IPS DF 19.7 (cell line): ENCODE data around the gene MED6.

ENCODE experiments used
- DNase-seq: peaks from one replicate; pipeline ENCODE4 v3.0.0-alpha.2; 2013; ENCODE audit warnings: low read depth, low spot score

The MED6 gene

GRCh38 chr14:70599345-70599744 lies 1.1 kb downstream of the MED6 start:
- DNase-seq, result no peak

DNA sequence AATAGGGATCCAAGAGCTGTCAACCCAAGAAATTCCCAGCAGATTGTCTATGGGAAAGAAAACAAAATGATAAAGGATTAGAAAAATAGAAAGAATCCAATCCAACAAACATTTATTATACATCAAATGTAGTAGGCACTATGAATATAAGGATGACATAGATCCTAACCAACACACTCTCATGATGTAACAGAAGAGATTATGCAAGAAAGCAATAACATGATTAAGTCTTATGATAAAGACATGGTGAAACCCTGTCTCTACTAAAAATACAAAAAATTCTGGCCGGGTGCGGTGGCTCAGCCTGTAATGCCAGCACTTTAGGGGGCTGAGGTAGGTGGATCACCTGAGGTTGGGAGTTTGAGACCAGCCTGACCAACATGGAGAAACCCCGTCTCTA lies 2.7 kb downstream of the MED6 start:
- no peak for DNase-seq

DNA sequence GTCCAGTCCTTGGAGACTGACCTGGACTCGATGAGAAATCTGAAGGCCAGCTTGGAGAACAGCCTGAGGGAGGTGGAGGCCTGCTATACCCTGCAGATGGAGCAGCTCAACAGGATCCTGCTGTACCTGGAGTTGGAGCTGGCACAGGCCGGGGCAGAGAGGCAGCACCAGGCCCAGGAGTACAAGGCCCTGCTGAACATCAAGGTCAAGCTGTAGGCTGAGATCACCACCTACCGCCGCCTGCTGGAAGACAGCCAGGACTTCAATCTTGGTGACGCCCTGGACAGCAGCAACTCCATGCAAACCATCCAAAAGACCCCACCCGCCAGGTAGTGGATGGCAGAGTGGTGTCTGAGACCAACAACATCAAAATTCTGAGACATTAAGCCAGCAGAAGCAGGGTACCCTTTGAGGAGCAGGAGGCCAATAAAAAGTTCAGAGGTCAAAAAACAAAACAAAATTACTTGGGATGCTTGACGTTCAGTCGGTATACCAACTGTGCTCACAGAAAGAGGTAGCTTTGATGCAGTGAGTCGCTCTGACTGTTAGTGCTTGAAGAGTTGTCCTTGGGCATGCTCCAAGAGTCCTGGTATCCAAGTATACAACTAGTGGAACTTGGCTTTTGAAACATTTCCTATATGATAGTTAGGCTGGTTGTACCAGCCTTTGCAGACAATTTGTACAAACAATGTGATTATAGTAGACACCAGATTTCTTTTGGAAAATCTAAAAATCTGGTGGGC lies 4.8 kb downstream of the MED6 start:
- no peak for DNase-seq

GRCh38 chr14:70594461-70594860 lies 6.0 kb downstream of the MED6 start:
- no peak for DNase-seq

- DNase-seq, result no peak
Observed at GRCh38 chr14:70585231-70585630, 15.2 kb downstream of the MED6 start.

DNA sequence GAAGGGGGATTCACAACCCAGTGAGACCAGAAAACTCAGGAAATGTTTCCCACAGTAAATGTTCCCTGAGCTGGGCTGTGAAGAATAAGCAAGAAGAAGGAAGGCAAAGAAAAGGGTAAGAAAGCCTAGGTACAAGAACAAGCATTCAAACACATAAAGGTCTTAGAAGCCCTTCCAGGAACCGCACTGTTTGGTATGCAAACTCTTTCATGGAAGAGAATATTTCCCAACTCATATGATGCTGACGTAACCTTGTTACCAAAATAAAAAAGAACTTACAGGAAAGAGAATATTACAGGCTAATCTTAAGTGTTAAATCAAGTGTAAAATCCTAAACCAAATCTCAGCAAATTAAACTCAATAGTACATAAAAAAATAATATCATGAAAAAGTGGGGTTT lies 23.6 kb downstream of the MED6 start:
- no peak for DNase-seq

DNA sequence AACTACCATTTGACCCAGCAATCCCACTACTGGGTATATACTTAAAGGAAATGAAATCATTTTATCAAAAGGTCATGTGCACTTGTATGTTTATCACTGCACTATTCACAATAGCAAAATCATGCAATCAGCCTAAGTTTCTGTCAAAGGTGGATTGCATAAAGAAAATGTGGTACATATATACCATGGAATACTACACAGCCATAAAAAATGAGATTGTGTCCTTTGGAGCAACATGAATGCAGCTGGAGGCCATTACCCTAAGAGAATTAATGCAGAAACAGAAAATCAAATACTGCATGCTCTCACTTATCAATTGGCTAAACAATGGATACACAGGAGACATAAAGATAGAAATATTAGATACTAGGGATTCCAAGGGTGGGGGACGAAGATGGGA lies 27.4 kb downstream of the MED6 start:
- no peak for DNase-seq

DNA sequence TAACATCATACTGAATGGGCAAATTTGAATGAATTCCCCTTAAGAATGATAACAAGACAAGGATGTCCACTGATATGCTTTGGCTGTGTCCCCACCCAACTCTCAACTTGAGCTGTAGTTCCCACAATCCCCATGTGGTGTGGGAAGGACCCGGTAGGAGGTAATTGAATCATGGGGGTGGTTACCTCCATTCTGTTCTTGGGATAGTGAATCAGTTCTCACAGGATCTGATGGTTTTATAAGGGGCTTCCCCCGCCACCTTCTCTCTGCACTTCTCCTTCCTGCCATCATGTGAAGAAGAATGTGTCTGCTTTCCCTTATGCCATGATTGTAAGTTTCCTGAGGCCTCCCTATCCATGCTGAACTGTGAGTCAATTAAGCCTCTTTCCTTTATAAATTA lies 29.3 kb downstream of the MED6 start:
- no peak for DNase-seq

DNA sequence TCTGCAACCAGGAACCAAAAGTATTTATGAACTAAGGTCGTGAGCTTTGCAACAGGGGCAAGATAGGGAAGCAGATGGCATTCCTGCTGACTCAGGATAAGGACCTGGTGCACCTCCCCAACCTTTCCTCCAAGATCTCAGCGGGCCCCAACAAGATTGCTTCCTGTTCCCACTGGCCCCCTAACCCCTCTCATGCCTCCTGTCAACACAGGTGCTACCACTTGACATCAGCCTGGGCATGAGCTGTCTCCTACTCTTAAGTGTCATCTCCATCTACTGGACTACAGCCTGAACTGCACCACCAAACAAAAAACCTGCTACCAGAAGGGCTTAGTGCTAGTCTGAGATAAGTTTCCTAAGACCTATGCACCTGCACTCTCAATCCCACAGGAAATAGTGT lies 32.7 kb downstream of the MED6 start:
- peak; percentile 52 for DNase-seq

GRCh38 chr14:70563869-70564268 lies 36.6 kb downstream of the MED6 start:
- DNase-seq, result no peak

GRCh38 chr14:70563417-70563816 lies 37.0 kb downstream of the MED6 start:
- no peak for DNase-seq

GRCh38 chr14:70558356-70558755 lies 42.1 kb downstream of the MED6 start:
- no peak for DNase-seq

DNA sequence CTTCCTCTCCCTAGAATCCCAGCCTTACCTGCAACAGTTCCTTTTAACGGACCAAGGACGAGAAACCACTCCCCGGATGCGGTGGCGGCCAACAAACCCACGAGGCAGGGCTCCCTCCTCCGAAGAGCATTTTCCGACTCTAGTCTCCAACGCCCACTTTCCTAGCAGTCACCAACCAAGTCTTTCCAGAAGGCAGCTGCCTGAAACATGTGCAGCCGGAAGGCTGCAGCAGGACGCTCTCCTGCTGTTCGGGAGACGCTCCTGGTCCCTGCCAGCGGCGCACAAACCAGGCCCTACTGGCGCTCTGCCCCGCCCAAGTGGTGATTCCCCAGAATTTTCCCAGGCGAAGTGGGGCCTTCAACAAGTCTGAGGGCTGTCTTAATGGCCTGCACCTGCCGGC lies 44.6 kb downstream of the MED6 start:
- DNase-seq, result no peak

- no peak for DNase-seq
Observed at GRCh38 chr14:70538087-70538486, 62.4 kb downstream of the MED6 start.

DNA sequence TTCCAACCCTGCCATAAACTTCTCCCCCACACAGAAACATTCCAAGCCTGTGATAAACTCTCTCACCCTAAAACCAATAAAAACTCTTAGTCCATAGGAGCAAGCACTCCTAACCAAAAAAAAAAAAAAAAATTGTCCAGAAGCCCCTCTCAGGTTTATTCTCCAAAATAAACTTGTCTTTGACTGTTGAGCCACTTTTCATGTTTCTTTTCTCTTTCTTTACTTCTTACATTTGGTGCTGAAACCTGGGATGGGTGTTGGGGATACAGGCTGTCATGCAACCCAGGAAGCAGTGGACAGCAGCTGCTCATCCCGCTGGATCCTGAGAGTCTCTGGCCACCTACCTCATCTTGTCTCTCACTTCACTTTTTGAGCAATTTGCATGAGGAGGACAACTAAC lies 63.6 kb downstream of the MED6 start:
- DNase-seq, result no peak

DNA sequence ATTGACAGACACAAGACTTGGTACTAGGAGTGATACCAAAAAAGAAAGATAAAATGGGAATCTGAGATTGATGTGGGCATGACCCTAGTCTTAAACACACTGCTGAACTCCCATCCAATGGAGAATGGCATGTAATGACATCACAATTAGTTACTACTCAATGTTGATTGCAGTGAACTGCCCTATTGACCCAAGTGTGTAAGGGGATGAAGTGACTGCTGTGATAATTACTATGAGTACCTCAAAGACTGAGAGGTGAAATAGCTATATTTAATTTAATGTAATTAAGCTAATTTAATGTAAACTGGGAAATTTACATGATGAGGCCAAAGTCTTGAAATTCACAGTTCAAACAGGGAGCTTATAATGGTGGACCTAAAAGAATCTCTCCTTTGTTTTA lies 65.6 kb downstream of the MED6 start, which contains the start of gene ADAM20:
TSS of gene ADAM20 (minus strand) at position 101 of the 400 bp plus-strand sequence. CDS start 10,247 bp downstream, outside the sequence.
- DNase-seq, result no peak
